ENCODE data around the gene ACVR2B. TPM values are rescaled to one million over a fixed set of nuclear protein-coding genes. Genes with fewer than 3 reads are reported as not detected.

The ACVR2B gene
- total RNA-seq, 2 experiments from 2014 or later: 4.5 to 4.7 TPM

- Mint-ChIP-seq H3K36me3 (ENCODE audit: low read depth) (peaks cover 28% of the 10 kb centered on the region), H3K27ac (peak within 1 kb of the TSS; percentile 86), H3K4me3 (peak within 1 kb of the TSS; percentile 89), H3K9me3 (ENCODE audit: insufficient read depth) (no peaks in the 10 kb centered on the region), H3K4me1 (ENCODE audit: low read depth) (peaks cover 26% of the 10 kb centered on the region), H3K27me3 (ENCODE audit: low read depth) (no peaks in the 10 kb centered on the region)
- DNase-seq (peak; percentile 97), ATAC-seq (peak; percentile 94)
- POLR2A ChIA-PET: interaction anchor here (0.6 to 1.6 kb wide), 9 partner anchors 10 to 902 kb away, joined by 3 to 8 read pairs (median 4); partner anchors contain the start of genes DLEC1 and OXSR1
- CTCF ChIA-PET: interaction anchor here (0.7 to 11.6 kb wide), 22 partner anchors 9 to 504 kb away, joined by 3 to 118 read pairs (median 5); partner anchors contain the start of genes ACAA1, DLEC1 and XYLB
These were observed 42.6 kb downstream of the ACVR2B start, which contains the start of gene EXOG for GRCh38 chr3:38496131-38496910. Gene EXOG (plus strand): TSS chr3:38496340. CDS start chr3:38496368, 28 bp downstream.

- Mint-ChIP-seq H3K4me1 (ENCODE audit: low read depth) (peaks cover 26% of the 10 kb centered on the region), H3K9me3 (ENCODE audit: insufficient read depth) (no peaks in the 10 kb centered on the region), H3K36me3 (ENCODE audit: low read depth) (peaks cover 28% of the 10 kb centered on the region), H3K27me3 (ENCODE audit: low read depth) (no peaks in the 10 kb centered on the region), H3K4me3 (peak overlapping the region; percentile 89), H3K27ac (peak overlapping the region; percentile 86)
- CTCF ChIA-PET: interaction anchor here (0.7 to 11.6 kb wide), 19 partner anchors 9 to 503 kb away, joined by 3 to 118 read pairs (median 5); partner anchors contain the start of genes ACAA1 and XYLB
- DNase-seq: no peak
- POLR2A ChIA-PET: interaction anchor here (0.6 to 1.6 kb wide), 6 partner anchors 9 to 901 kb away, joined by 3 to 8 read pairs (median 3); partner anchors contain the start of genes DLEC1 and OXSR1
- no peak for ATAC-seq
These were observed 43.3 kb downstream of the ACVR2B start for GRCh38 chr3:38497031-38497430.

GRCh38 chr3:38500688-38501417, 47.2 kb downstream of the ACVR2B start:
- H3K27me3 Mint-ChIP-seq (ENCODE audit: low read depth): no peaks in the 10 kb centered on the region
- H3K4me1 Mint-ChIP-seq (ENCODE audit: low read depth): peaks cover 21% of the 10 kb centered on the region
- H3K36me3 Mint-ChIP-seq (ENCODE audit: low read depth): peaks cover 43% of the 10 kb centered on the region
- ATAC-seq: no peak
- ChIA-PET POLR2A (no interaction called here), CTCF (interaction anchor here (0.8 to 11.6 kb wide), 5 partner anchors 12 to 504 kb away, joined by 3 to 118 read pairs (median 3); no protein-coding TSS in a partner anchor)
- no peak overlapping the region for H3K27ac Mint-ChIP-seq
- no peak for DNase-seq
- no peaks in the 10 kb centered on the region for H3K9me3 Mint-ChIP-seq (ENCODE audit: insufficient read depth)
- H3K4me3 Mint-ChIP-seq: no peak overlapping the region

GRCh38 chr3:38507120-38507519, 53.4 kb downstream of the ACVR2B start:
- ChIA-PET POLR2A (no interaction called here), CTCF (interaction anchor here (2.0 to 6.0 kb wide), 2 partner anchors 13 to 144 kb away, joined by 4 to 53 read pairs; no protein-coding TSS in a partner anchor)
- Mint-ChIP-seq H3K36me3 (ENCODE audit: low read depth) (peaks cover 35% of the 10 kb centered on the region), H3K4me3 (no peak overlapping the region), H3K4me1 (ENCODE audit: low read depth) (no peaks in the 10 kb centered on the region), H3K27ac (no peak overlapping the region), H3K27me3 (ENCODE audit: low read depth) (no peaks in the 10 kb centered on the region), H3K9me3 (ENCODE audit: insufficient read depth) (no peaks in the 10 kb centered on the region)
- ATAC-seq (no peak), DNase-seq (no peak)

GRCh38 chr3:38509732-38510131, 56.0 kb downstream of the ACVR2B start:
- no peaks in the 10 kb centered on the region for H3K27me3 Mint-ChIP-seq (ENCODE audit: low read depth)
- no peaks in the 10 kb centered on the region for H3K9me3 Mint-ChIP-seq (ENCODE audit: insufficient read depth)
- H3K27ac Mint-ChIP-seq: no peak overlapping the region
- H3K4me3 Mint-ChIP-seq: no peak overlapping the region
- ChIA-PET POLR2A (interaction anchor here (1.9 kb wide), 1 partner anchor 14 kb away, joined by 4 read pairs; the partner anchor contains the start of gene EXOG), CTCF (interaction anchor here (1.1 to 6.0 kb wide), 4 partner anchors 11 to 163 kb away, joined by 3 to 53 read pairs (median 6); partner anchors contain the start of gene EXOG)
- ATAC-seq (no peak), DNase-seq (no peak)
- peaks cover 26% of the 10 kb centered on the region for H3K36me3 Mint-ChIP-seq (ENCODE audit: low read depth)
- H3K4me1 Mint-ChIP-seq (ENCODE audit: low read depth): no peaks in the 10 kb centered on the region

- no peaks in the 10 kb centered on the region for H3K4me1 Mint-ChIP-seq (ENCODE audit: low read depth)
- ChIA-PET POLR2A (interaction anchor here (1.9 kb wide), 1 partner anchor 15 kb away, joined by 4 read pairs; the partner anchor contains the start of gene EXOG), CTCF (interaction anchor here (0.6 to 6.0 kb wide), 3 partner anchors 10 to 164 kb away, joined by 3 to 53 read pairs (median 4); partner anchors contain the start of gene XYLB)
- H3K27me3 Mint-ChIP-seq (ENCODE audit: low read depth): no peaks in the 10 kb centered on the region
- no peak overlapping the region for H3K4me3 Mint-ChIP-seq
- DNase-seq (no peak), ATAC-seq (no peak)
- H3K27ac Mint-ChIP-seq: no peak overlapping the region
- peaks cover 26% of the 10 kb centered on the region for H3K36me3 Mint-ChIP-seq (ENCODE audit: low read depth)
- H3K9me3 Mint-ChIP-seq (ENCODE audit: insufficient read depth): no peaks in the 10 kb centered on the region
These were observed 56.9 kb downstream of the ACVR2B start for GRCh38 chr3:38510631-38511030.

- ChIA-PET CTCF (interaction anchor here (6.0 kb wide), 1 partner anchor 9 kb away, joined by 53 read pairs; no protein-coding TSS in a partner anchor), POLR2A (interaction anchor here (1.9 kb wide), 1 partner anchor 16 kb away, joined by 4 read pairs; the partner anchor contains the start of gene EXOG)
- Mint-ChIP-seq H3K9me3 (ENCODE audit: insufficient read depth) (no peaks in the 10 kb centered on the region), H3K4me1 (ENCODE audit: low read depth) (no peaks in the 10 kb centered on the region), H3K27ac (no peak overlapping the region), H3K27me3 (ENCODE audit: low read depth) (no peaks in the 10 kb centered on the region), H3K36me3 (ENCODE audit: low read depth) (peaks cover 26% of the 10 kb centered on the region), H3K4me3 (no peak overlapping the region)
- ATAC-seq (no peak), DNase-seq (no peak)
These were observed 57.9 kb downstream of the ACVR2B start for GRCh38 chr3:38511546-38511945.

- CTCF ChIA-PET: interaction anchor here (0.8 kb wide), 1 partner anchor 19 kb away, joined by 4 read pairs; no protein-coding TSS in a partner anchor
These were observed 61.7 kb downstream of the ACVR2B start for GRCh38 chr3:38515367-38515766.

GRCh38 chr3:38516669-38517068, 63.0 kb downstream of the ACVR2B start:
- Mint-ChIP-seq H3K4me3 (no peak overlapping the region), H3K4me1 (ENCODE audit: low read depth) (peaks cover 35% of the 10 kb centered on the region), H3K27me3 (ENCODE audit: low read depth) (no peaks in the 10 kb centered on the region), H3K9me3 (ENCODE audit: insufficient read depth) (no peaks in the 10 kb centered on the region), H3K36me3 (ENCODE audit: low read depth) (peaks cover 30% of the 10 kb centered on the region), H3K27ac (no peak overlapping the region)
- ATAC-seq: no peak
- POLR2A ChIA-PET: no interaction called here
- CTCF ChIA-PET: interaction anchor here (6.2 kb wide), 1 partner anchor 18 kb away, joined by 118 read pairs; the partner anchor contains the start of gene EXOG
- DNase-seq: no peak

More at GRCh38 chr3:38515367-38515766, 61.7 kb downstream of the ACVR2B start:
- Mint-ChIP-seq H3K4me1 (ENCODE audit: low read depth) (peaks cover 24% of the 10 kb centered on the region), H3K36me3 (ENCODE audit: low read depth) (peaks cover 31% of the 10 kb centered on the region), H3K9me3 (ENCODE audit: insufficient read depth) (no peaks in the 10 kb centered on the region), H3K4me3 (no peak overlapping the region), H3K27me3 (ENCODE audit: low read depth) (no peaks in the 10 kb centered on the region), H3K27ac (no peak overlapping the region)
- DNase-seq (no peak), ATAC-seq (no peak)
- POLR2A ChIA-PET: no interaction called here

- CTCF ChIA-PET: interaction anchor here (1.1 to 8.8 kb wide), 6 partner anchors 10 to 769 kb away, joined by 3 to 190 read pairs (median 30); partner anchors contain the start of genes EXOG, OXSR1 and XYLB
- Mint-ChIP-seq H3K27me3 (ENCODE audit: low read depth) (no peaks in the 10 kb centered on the region), H3K36me3 (ENCODE audit: low read depth) (peaks cover 35% of the 10 kb centered on the region), H3K4me3 (peak overlapping the region; percentile 3), H3K9me3 (ENCODE audit: insufficient read depth) (no peaks in the 10 kb centered on the region), H3K27ac (peak overlapping the region; percentile 74), H3K4me1 (ENCODE audit: low read depth) (peaks cover 35% of the 10 kb centered on the region)
- ATAC-seq (no peak), DNase-seq (no peak)
- POLR2A ChIA-PET: no interaction called here
These were observed 65.3 kb downstream of the ACVR2B start for GRCh38 chr3:38519000-38519399.

GRCh38 chr3:38519651-38520050, 66.0 kb downstream of the ACVR2B start:
- H3K27ac Mint-ChIP-seq: peak overlapping the region; percentile 83
- peaks cover 37% of the 10 kb centered on the region for H3K36me3 Mint-ChIP-seq (ENCODE audit: low read depth)
- DNase-seq: peak; percentile 72
- H3K27me3 Mint-ChIP-seq (ENCODE audit: low read depth): no peaks in the 10 kb centered on the region
- peak; percentile 87 for ATAC-seq
- H3K9me3 Mint-ChIP-seq (ENCODE audit: insufficient read depth): no peaks in the 10 kb centered on the region
- peak overlapping the region; percentile 50 for H3K4me3 Mint-ChIP-seq
- H3K4me1 Mint-ChIP-seq (ENCODE audit: low read depth): peaks cover 35% of the 10 kb centered on the region
- POLR2A ChIA-PET: no interaction called here
- CTCF ChIA-PET: interaction anchor here (1.0 to 8.8 kb wide), 12 partner anchors 10 to 769 kb away, joined by 4 to 190 read pairs (median 20); partner anchors contain the start of genes EXOG and XYLB
